Kidney (tissue), 14 donors: ENCODE data around the gene MAP3K21. TPM values are rescaled to one million over a fixed set of nuclear protein-coding genes. Genes with fewer than 3 reads are reported as not detected.

Experiments used
- DNase-seq, 5 donors: peaks; one replicate each; pipeline ENCODE4 v3.0.0-alpha.2; 2013 to 2020
- FAIRE-seq: peaks from 2 replicates; lab custom pipeline; 2012; peaks lifted over from hg19 to GRCh38; lab: Jason Lieb, UNC
- H3K27ac ChIP-seq, 2 donors: one replicate each; pipeline ENCODE4 v1.7.0; 2013; ENCODE audit warnings: low read depth in 2 of 2, low read length in 2 of 2, inconsistent platforms in 1 of 2
- H3K27me3 ChIP-seq: one replicate; pipeline ENCODE4 v1.7.1; 2013; ENCODE audit warnings: low read length, inconsistent platforms; ENCODE audit not compliant: control insufficient read depth, insufficient read depth
- H3K36me3 ChIP-seq, 3 donors: one replicate each; pipeline versions ENCODE4 v1.7.0 to v1.7.1; 2013; ENCODE audit warnings: low read length in 3 of 3, control low read depth in 1 of 3, inconsistent platforms in 1 of 3; ENCODE audit not compliant: insufficient read depth in 3 of 3, control insufficient read depth in 2 of 3
- H3K4me1 ChIP-seq, 3 donors: one replicate each; pipeline versions ENCODE4 v1.7.0 to v1.7.1; 2013; ENCODE audit warnings: low read length in 3 of 3, inconsistent platforms in 1 of 3, low read depth in 1 of 3; ENCODE audit not compliant: control insufficient read depth in 2 of 3, insufficient read depth in 2 of 3
- H3K4me3 ChIP-seq, 3 donors: one replicate each; pipeline versions ENCODE4 v1.7.0 to v1.8.1; 2013; ENCODE audit warnings: low read length in 3 of 3, control low read depth in 1 of 3, inconsistent platforms in 1 of 3
- H3K9ac ChIP-seq, 3 donors: one replicate each; pipeline versions ENCODE4 v1.7.0 to v1.7.1; 2013; ENCODE audit warnings: low read length in 3 of 3, control low read depth in 1 of 3, inconsistent platforms in 1 of 3
- H3K9me3 ChIP-seq, 3 donors: one replicate each; pipeline versions ENCODE4 v1.7.0 to v1.7.1; 2013; ENCODE audit warnings: low read length in 3 of 3, control low read depth in 1 of 3, inconsistent platforms in 1 of 3; ENCODE audit not compliant: control insufficient read depth in 2 of 3, insufficient read depth in 1 of 3
- CTCF ChIP-seq: IDR thresholded peaks from 3 replicates; pipeline ENCODE4 v1.5.1; 2012; ENCODE audit warnings: mild to moderate bottlenecking, moderate library complexity, borderline replicate concordance; ENCODE audit not compliant: insufficient read depth; ENCODE audit errors: extremely low read depth
- intact Hi-C: fragments of 100-400 bp; cut with DNase I; formaldehyde crosslinking; loops from one replicate; pipeline ENCODE4 v1.11.1; 2022
- polyA plus RNA-seq: library from polyadenylated mRNA; stranded (reverse); fragments of 350-450 nt; fragmentation: Illumina TruSeq; extraction: RNeasy Lipid Tissue Mini Kit (QIAGEN cat#74804); gene quantifications from one replicate; pipeline ENCODE4 v1.2.3, GENCODE V29; 2014; ENCODE audit warnings: low read depth, low replicate concordance; ENCODE audit not compliant: insufficient read depth
- total RNA-seq: library from RNA; stranded (reverse); fragmentation: NEBNext Ultra II Directional; extraction: Animal tissue kit (Norgen Biotek cat#: 25700); gene quantifications from one replicate; pipeline ENCODE4 v1.2.1, GENCODE V29; 2021
- donor health status: control.
- donor health status: control.
- donor health status: control.
- donor health status: control.
- donor health status: control.
- donor health status: DM: yes; HTN: yes; CAD: no.
- donor health status: Normal renal cell carcinoma (clear cell type).

Gene MAP3K21
- total and polyA plus RNA-seq, 2 donors from 2014 or later: 7.4 to 21.6 TPM

- Histone ChIP-seq H3K4me1 (peaks cover 0 to 13% (median 11%) of the 10 kb centered on the region in 3 donors), H3K36me3 (no peaks in the 10 kb centered on the region), H3K9ac (peak overlapping the region in 2 of 3 donors; percentile 61 to 65), H3K27me3 (no peaks in the 10 kb centered on the region), H3K27ac (peak overlapping the region; percentile 74 to 76), H3K4me3 (peak overlapping the region; percentile 8 to 83 (median 82)), H3K9me3 (no peaks in the 10 kb centered on the region)
- FAIRE-seq (no peak), DNase-seq (peak; percentile 31 to 85 (median 51))
- intact Hi-C loops: no loop called here
- TF ChIP-seq CTCF: no peak
Observed at GRCh38 chr1:233328142-233328921, 808 bp downstream of the MAP3K21 start.

DNA sequence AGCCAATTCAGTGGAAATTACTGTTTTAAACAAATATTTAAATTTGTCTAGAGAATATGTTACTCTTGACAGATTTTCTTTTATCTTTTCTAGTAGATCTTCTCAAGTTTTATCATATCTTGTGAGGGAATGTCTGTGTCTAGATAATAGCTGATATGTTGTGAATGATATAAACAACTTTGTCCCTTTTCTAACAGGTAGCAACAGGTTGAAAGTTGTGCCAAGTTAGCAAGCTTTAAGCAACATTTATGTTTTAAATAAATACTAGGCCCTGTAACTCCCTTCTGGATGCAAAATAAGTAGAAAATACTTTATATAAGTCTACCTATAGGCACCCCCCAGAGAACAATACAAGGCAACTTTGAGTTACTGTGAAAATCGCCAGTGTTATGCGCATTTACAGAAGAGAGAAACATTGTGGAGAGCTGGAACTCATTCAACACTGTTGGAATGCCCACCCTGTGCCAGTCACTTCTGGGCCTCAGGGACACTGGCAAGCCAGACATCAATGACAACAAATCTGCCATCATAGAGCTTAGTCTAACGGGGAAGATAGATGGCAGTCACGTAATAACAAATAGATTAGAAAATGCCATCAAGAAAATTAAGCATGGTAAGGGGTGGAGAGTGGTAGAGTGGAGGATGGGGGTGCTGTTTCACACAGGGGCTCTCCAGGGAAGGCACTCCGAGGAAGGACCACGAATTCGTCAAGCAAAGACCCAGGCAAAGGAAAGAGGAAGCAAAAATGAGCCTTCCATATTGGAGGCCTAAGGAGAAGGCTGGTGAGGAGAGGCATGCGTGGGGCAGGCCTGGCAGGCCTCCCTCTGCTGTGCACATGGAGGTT lies 4.4 kb downstream of the MAP3K21 start:
- no peak overlapping the region for H3K27ac ChIP-seq

DNA sequence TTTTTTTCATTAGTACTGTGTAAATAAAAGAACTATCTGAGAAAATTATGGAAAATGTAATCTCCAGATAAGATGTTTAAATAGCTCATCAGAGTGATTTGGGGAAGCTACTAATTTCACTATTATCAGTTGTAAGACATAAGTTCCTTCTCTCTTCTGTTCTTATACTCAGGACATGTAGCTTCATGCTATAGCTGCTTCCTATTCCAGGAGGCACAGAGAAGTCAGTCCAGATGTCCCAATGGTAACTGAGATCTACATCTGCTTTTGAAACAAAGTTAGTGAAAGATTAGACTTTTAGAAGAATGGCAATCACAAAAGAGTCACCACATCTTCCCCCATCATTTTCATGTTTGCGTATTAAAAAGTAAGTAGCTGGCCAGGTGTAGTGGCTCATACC lies 5.6 kb downstream of the MAP3K21 start:
- FAIRE-seq (no peak), DNase-seq (no peak)
- no peak overlapping the region for H3K4me3 ChIP-seq
- intact Hi-C loops: no loop called here
- no peaks in the 10 kb centered on the region for H3K36me3 ChIP-seq
- H3K4me1 ChIP-seq: peaks cover 0 to 20% (median 13%) of the 10 kb centered on the region in 3 donors
- no peaks in the 10 kb centered on the region for H3K9me3 ChIP-seq
- no peaks in the 10 kb centered on the region for H3K27me3 ChIP-seq
- TF ChIP-seq CTCF: no peak
- no peak overlapping the region for H3K27ac ChIP-seq
- H3K9ac ChIP-seq: no peak overlapping the region

More for the DNA sequence above, 4.4 kb downstream of the MAP3K21 start:
- peaks cover 0 to 13% (median 11%) of the 10 kb centered on the region in 3 donors for H3K4me1 ChIP-seq
- peak overlapping the region in 1 of 3 donors; percentile 48 for H3K4me3 ChIP-seq
- no peaks in the 10 kb centered on the region for H3K9me3 ChIP-seq
- intact Hi-C loops: no loop called here
- no peak overlapping the region for H3K9ac ChIP-seq
- DNase-seq (no peak), FAIRE-seq (no peak)
- no peaks in the 10 kb centered on the region for H3K27me3 ChIP-seq
- no peaks in the 10 kb centered on the region for H3K36me3 ChIP-seq
- TF ChIP-seq CTCF: no peak
